Gastrocnemius medialis (tissue), 4 donors: ENCODE measurements around the gene APBB2.

ENCODE experiments used
- POLR2A ChIP-seq, 2 donors: fragments of 450-650 bp; IDR thresholded peaks; one replicate each; pipeline ENCODE4 v1.6.1; 2017; ENCODE audit warnings: antibody characterized with exemption in 2 of 2, mild to moderate bottlenecking in 2 of 2, moderate library complexity in 2 of 2
- TF ChIP-seq, protein P1 (sequence below), 5 experiments: fragments of 450-650 bp in 3 of 5; fragments of 200-600 bp in 2 of 5; sonication (generic) in 2 of 5; IDR thresholded peaks in 4 of 5; conservative IDR thresholded peaks in 1 of 5; 1 replicate in 4 of 5; 2 replicates in 1 of 5; pipeline ENCODE4 v1.5.1; 2016 to 2019; ENCODE audit warnings: antibody characterized with exemption in 5 of 5, mild to moderate bottlenecking in 3 of 5, moderate library complexity in 3 of 5

DNA sequence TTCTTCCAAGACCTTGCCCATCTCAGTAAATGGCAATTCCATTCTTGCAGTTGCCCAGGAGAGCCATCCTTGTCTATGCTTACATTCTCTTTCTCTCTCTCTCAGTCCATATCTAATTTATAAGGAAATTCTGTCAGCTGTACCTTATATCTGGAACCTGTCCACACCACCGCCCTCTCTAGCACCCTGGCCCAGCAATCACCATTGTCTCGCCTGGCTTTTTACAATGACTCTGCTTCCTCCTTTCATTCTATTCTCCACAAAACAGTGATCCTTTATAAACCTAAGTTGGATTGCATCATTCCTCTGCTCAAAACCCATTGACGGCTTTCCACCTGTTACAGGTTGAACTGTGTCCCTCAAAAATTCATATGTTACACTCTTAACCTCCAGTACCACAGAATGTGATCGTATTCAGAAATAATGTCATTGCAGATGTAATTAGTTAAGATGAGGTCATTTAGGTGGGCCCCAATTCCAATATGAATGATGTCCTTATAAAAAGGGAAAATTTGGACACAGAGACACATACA, 31.3 kb downstream of the APBB2 start:
- TF ChIP-seq, protein P1, sequence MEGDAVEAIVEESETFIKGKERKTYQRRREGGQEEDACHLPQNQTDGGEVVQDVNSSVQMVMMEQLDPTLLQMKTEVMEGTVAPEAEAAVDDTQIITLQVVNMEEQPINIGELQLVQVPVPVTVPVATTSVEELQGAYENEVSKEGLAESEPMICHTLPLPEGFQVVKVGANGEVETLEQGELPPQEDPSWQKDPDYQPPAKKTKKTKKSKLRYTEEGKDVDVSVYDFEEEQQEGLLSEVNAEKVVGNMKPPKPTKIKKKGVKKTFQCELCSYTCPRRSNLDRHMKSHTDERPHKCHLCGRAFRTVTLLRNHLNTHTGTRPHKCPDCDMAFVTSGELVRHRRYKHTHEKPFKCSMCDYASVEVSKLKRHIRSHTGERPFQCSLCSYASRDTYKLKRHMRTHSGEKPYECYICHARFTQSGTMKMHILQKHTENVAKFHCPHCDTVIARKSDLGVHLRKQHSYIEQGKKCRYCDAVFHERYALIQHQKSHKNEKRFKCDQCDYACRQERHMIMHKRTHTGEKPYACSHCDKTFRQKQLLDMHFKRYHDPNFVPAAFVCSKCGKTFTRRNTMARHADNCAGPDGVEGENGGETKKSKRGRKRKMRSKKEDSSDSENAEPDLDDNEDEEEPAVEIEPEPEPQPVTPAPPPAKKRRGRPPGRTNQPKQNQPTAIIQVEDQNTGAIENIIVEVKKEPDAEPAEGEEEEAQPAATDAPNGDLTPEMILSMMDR (IDR thresholded peaks at IDR 0.05 in 4 of 5, conservative IDR thresholded peaks at IDR 0.05 in 1 of 5) = no peak
- no peak for TF ChIP-seq POLR2A (IDR thresholded peaks at IDR 0.05)
